Endothelial cell of umbilical vein (primary cell): ENCODE data around the gene SMIM7. TPM values are rescaled to one million over a fixed set of nuclear protein-coding genes. Genes with fewer than 3 reads are reported as not detected.

Experiments
- BruUV-seq: library from RNA; stranded (reverse); fragments of 400-500 nt; replicated peaks from 2 replicates; lab custom pipeline; 2021; lab: Mats Ljungman, UMichigan
- CTCF ChIA-PET: fragments of 300-600, 350-600 bp; sonication (Branson Sonifier 250); formaldehyde crosslinking; loops from one replicate; lab custom pipeline; 2021; ENCODE audit warnings: antibody characterized with exemption, inconsistent platforms; lab: Charles Lee
- POLR2A ChIA-PET: fragments of 300-600, 350-600 bp; sonication (Branson Sonifier 250); formaldehyde crosslinking; loops from one replicate; lab custom pipeline; 2021; ENCODE audit warnings: antibody characterized with exemption, inconsistent platforms; lab: Charles Lee
- DNase-seq: peaks from one replicate; pipeline ENCODE4 v3.0.0-alpha.2; 2011; ENCODE audit warnings: low read depth, low spot score
- FAIRE-seq: peaks from 2 replicates; lab custom pipeline; 2011; peaks lifted over from hg19 to GRCh38; lab: Jason Lieb, UNC
- H2AFZ ChIP-seq: 2 replicates; pipeline ENCODE4 v1.6.0; 2012; ENCODE audit warnings: low read depth, low read length, control low read depth, inconsistent platforms
- H3K27ac ChIP-seq: 2 replicates; pipeline ENCODE4 v1.5.1; 2011; ENCODE audit warnings: low read depth, mild to moderate bottlenecking, control low read depth, low read length, moderate library complexity; ENCODE audit not compliant: insufficient read depth
- H3K27me3 ChIP-seq, 2 experiments: 2 replicates each; pipeline versions ENCODE4 v1.6.0 to v1.6.1; 2011; ENCODE audit warnings: low read length in 2 of 2, mixed read lengths in 1 of 2; ENCODE audit not compliant: control insufficient read depth in 2 of 2, insufficient read depth in 2 of 2
- H3K36me3 ChIP-seq, 2 experiments: 2 replicates in 1 of 2; 3 replicates in 1 of 2; pipeline ENCODE4 v1.5.1; 2011; ENCODE audit warnings: low read length in 2 of 2, mild to moderate bottlenecking in 1 of 2, moderate library complexity in 1 of 2; ENCODE audit not compliant: control insufficient read depth in 2 of 2, insufficient read depth in 2 of 2; ENCODE audit errors: extremely low read depth in 1 of 2
- H3K4me1 ChIP-seq: 3 replicates; pipeline ENCODE4 v1.5.1; 2011; ENCODE audit warnings: mild to moderate bottlenecking, low read length; ENCODE audit not compliant: control insufficient read depth, insufficient read depth; ENCODE audit errors: extremely low read depth
- H3K4me2 ChIP-seq: 2 replicates; pipeline ENCODE4 v1.6.1; 2011; ENCODE audit warnings: low read length, control low read depth, mixed read lengths; ENCODE audit not compliant: insufficient read depth
- H3K4me3 ChIP-seq, 3 experiments: fragments of 200-600 bp in 1 of 3; sonication (generic), shearing (Covaris generic) in 1 of 3; replicated peaks in 1 of 3; 2 replicates each; pipeline ENCODE4 v1.5.1; 2011 to 2016; ENCODE audit warnings: control low read depth in 3 of 3, low read length in 3 of 3, mild to moderate bottlenecking in 2 of 3, inconsistent platforms in 1 of 3, low read depth in 1 of 3, moderate library complexity in 1 of 3; ENCODE audit not compliant: insufficient read depth in 1 of 3
- H3K79me2 ChIP-seq: 2 replicates; pipeline ENCODE4 v1.6.0; 2012; ENCODE audit warnings: low read length, inconsistent platforms; ENCODE audit not compliant: control insufficient read depth, insufficient read depth
- H3K9ac ChIP-seq: replicated peaks from 2 replicates; pipeline ENCODE3; 2011; ENCODE audit warnings: low read length, control low read depth; ENCODE audit not compliant: insufficient read depth; ENCODE audit errors: extremely low read depth
- H3K9me1 ChIP-seq: replicated peaks from 3 replicates; pipeline ENCODE4 v1.6.0; 2011; ENCODE audit warnings: mild to moderate bottlenecking, low read length; ENCODE audit not compliant: control insufficient read depth, insufficient read depth; ENCODE audit errors: extremely low read depth
- H3K9me3 ChIP-seq: replicated peaks from 2 replicates; pipeline ENCODE4 v1.5.1; 2012; ENCODE audit warnings: low read length, inconsistent platforms; ENCODE audit not compliant: control insufficient read depth, insufficient read depth
- H4K20me1 ChIP-seq: replicated peaks from 2 replicates; pipeline ENCODE3; 2011; ENCODE audit warnings: mild to moderate bottlenecking, low read length; ENCODE audit not compliant: control insufficient read depth, insufficient read depth; ENCODE audit errors: extremely low read depth
- EZH2 ChIP-seq: IDR thresholded peaks from 2 replicates; pipeline ENCODE4 v1.6.1; 2012; ENCODE audit warnings: borderline replicate concordance, low read depth, mild to moderate bottlenecking, moderate library complexity, low read length, inconsistent platforms; ENCODE audit not compliant: severe bottlenecking
- FOS ChIP-seq: IDR thresholded peaks from 2 replicates; pipeline ENCODE4 v1.6.1; 2011; ENCODE audit warnings: mild to moderate bottlenecking, low read length, moderate library complexity, borderline replicate concordance; ENCODE audit not compliant: insufficient read depth
- GATA2 ChIP-seq: IDR thresholded peaks from 2 replicates; pipeline ENCODE4 v1.7.0; 2011; ENCODE audit warnings: low read depth, mild to moderate bottlenecking, moderate library complexity, mixed read lengths, low read length; ENCODE audit not compliant: insufficient read length, insufficient read depth
- JUN ChIP-seq: IDR thresholded peaks from 2 replicates; pipeline ENCODE4 v1.6.1; 2011; ENCODE audit warnings: borderline replicate concordance, low read depth; ENCODE audit not compliant: insufficient read length, insufficient read depth
- MAX ChIP-seq: IDR thresholded peaks from 2 replicates; pipeline ENCODE4 v1.6.1; 2011; ENCODE audit not compliant: insufficient read depth, insufficient read length
- MYC ChIP-seq: IDR thresholded peaks from one replicate; pipeline ENCODE4 v1.6.1; 2011; ENCODE audit warnings: mild to moderate bottlenecking, low read depth, low read length
- POLR2A ChIP-seq: IDR thresholded peaks from 2 replicates; pipeline ENCODE4 v1.6.1; 2012; ENCODE audit warnings: low read depth, mild to moderate bottlenecking, control low read depth, low read length
- POLR2AphosphoS5 ChIP-seq: IDR thresholded peaks from 2 replicates; pipeline ENCODE4 v1.6.1; 2012; ENCODE audit warnings: low read depth, mild to moderate bottlenecking, control low read depth, low read length, moderate library complexity; ENCODE audit not compliant: insufficient read depth
- dilution Hi-C: fragments of 300-500 bp; cut with MboI; formaldehyde crosslinking; loops from one replicate; pipeline ENCODE4 v1.15.0; 2019; ENCODE audit warnings: low sequenced_read_pairs; ENCODE audit not compliant: extremely low pct_ligation_motif_present
- intact Hi-C: fragments of 100-400 bp; cut with micrococcal nuclease; formaldehyde crosslinking; loops from one replicate; pipeline ENCODE4 v1.10.0; 2022
- polyA plus RNA-seq, 4 experiments: library from polyadenylated mRNA; depleted of rRNA in 3 of 4; stranded (reverse) in 3 of 4; unstranded in 1 of 4; fragments of >200 nt; gene quantifications; 2 replicates each; pipeline versions ENCODE4 v1.2.1 to v1.2.3, GENCODE V29; 2011 to 2012; ENCODE audit warnings: missing spikeins in 1 of 4
- total RNA-seq: library from RNA; stranded (reverse); gene quantifications from 2 replicates; pipeline ENCODE4 v1.2.3, GENCODE V29; 2021
- TF ChIP-seq, protein P1 (sequence below), 2 donors: IDR thresholded peaks; 1 replicate in 1 of 2; 2 replicates in 1 of 2; pipeline ENCODE4 v1.5.1; 2011; ENCODE audit warnings: low read length in 2 of 2, mild to moderate bottlenecking in 2 of 2, moderate library complexity in 2 of 2, control low read depth in 1 of 2, inconsistent platforms in 1 of 2, low read depth in 1 of 2; ENCODE audit not compliant: insufficient read depth in 1 of 2; ENCODE audit errors: extremely low read depth in 1 of 2

SMIM7 gene
- total and polyA plus RNA-seq, 2 donors (not counting 3 experiments of a cell fraction or from before 2014, with no cell fraction given): 51.1 to 62.0 TPM

GRCh38 chr19:16609511-16610200 is 50.3 kb downstream of the SMIM7 start:
- H3K27me3 ChIP-seq: no peaks in the 10 kb centered on the region
- CTCF ChIA-PET: no interaction called here
- no TSS peak for BruUV-seq
- no peak overlapping the region for H3K27ac ChIP-seq
- H3K9ac ChIP-seq: no peak overlapping the region
- peaks cover 89% of the 10 kb centered on the region for H3K79me2 ChIP-seq
- no peak for FAIRE-seq
- H3K4me2 ChIP-seq: no peak overlapping the region
- intact Hi-C loops: no loop called here
- DNase-seq: no peak
- dilution Hi-C loops: no loop called here
- H3K9me1 ChIP-seq: no peaks in the 10 kb centered on the region
- POLR2A ChIA-PET: interaction anchor here (0.7 kb wide), 1 partner anchor 1065 kb away, joined by 3 read pairs; no protein-coding TSS in a partner anchor
- TF ChIP-seq JUN: no peak
- TF ChIP-seq, protein P1, sequence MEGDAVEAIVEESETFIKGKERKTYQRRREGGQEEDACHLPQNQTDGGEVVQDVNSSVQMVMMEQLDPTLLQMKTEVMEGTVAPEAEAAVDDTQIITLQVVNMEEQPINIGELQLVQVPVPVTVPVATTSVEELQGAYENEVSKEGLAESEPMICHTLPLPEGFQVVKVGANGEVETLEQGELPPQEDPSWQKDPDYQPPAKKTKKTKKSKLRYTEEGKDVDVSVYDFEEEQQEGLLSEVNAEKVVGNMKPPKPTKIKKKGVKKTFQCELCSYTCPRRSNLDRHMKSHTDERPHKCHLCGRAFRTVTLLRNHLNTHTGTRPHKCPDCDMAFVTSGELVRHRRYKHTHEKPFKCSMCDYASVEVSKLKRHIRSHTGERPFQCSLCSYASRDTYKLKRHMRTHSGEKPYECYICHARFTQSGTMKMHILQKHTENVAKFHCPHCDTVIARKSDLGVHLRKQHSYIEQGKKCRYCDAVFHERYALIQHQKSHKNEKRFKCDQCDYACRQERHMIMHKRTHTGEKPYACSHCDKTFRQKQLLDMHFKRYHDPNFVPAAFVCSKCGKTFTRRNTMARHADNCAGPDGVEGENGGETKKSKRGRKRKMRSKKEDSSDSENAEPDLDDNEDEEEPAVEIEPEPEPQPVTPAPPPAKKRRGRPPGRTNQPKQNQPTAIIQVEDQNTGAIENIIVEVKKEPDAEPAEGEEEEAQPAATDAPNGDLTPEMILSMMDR (IDR thresholded peaks at IDR 0.05; ENCODE audit: extremely low read depth in 1 of 2, insufficient read depth in 1 of 2, low read depth in 1 of 2, low read length in 2 of 2): no peak
- TF ChIP-seq FOS: no peak
- TF ChIP-seq POLR2AphosphoS5: no peak
- TF ChIP-seq GATA2: no peak
- TF ChIP-seq POLR2A: no peak
- no peak for TF ChIP-seq EZH2
- no peak for TF ChIP-seq MAX
- no peak for TF ChIP-seq MYC
- H3K4me3 ChIP-seq: no peak overlapping the region
- no peaks in the 10 kb centered on the region for H3K36me3 ChIP-seq
- no peaks in the 10 kb centered on the region for H3K9me3 ChIP-seq
- no peak overlapping the region for H2AFZ ChIP-seq
- peaks cover 4% of the 10 kb centered on the region for H3K4me1 ChIP-seq
- peaks cover 4% of the 10 kb centered on the region for H4K20me1 ChIP-seq
